Upper lobe of right lung (tissue), 1 donor: Measurements from ENCODE around the gene NKX2-2. TPM values are rescaled to one million over a fixed set of nuclear protein-coding genes. Genes with fewer than 3 reads are reported as not detected.

Source experiments
- ATAC-seq: fragments of 200-7000 bp; cut with Tn5 transposase; one replicate; pipeline ENCODE4 v1.9.1; 2020; ENCODE audit warnings: mild to moderate bottlenecking, moderate library complexity
- DNase-seq: peaks from one replicate; pipeline ENCODE4 v3.0.0-alpha.2; 2020
- H3K27ac ChIP-seq: fragments of 200-600 bp; one replicate; pipeline ENCODE4 v1.8.0; 2022
- H3K27me3 ChIP-seq: fragments of 200-600 bp; one replicate; pipeline ENCODE4 v1.8.0; 2022; ENCODE audit warnings: mild to moderate bottlenecking
- H3K36me3 ChIP-seq: fragments of 200-600 bp; one replicate; pipeline ENCODE4 v1.8.0; 2022
- H3K4me1 ChIP-seq: fragments of 200-600 bp; one replicate; pipeline ENCODE4 v1.8.0; 2022
- H3K4me3 ChIP-seq: fragments of 200-600 bp; one replicate; pipeline ENCODE4 v1.8.0; 2022; ENCODE audit warnings: mild to moderate bottlenecking
- H3K9me3 ChIP-seq: fragments of 200-600 bp; one replicate; pipeline ENCODE4 v1.8.0; 2022
- CTCF ChIP-seq: fragments of 200-600 bp; IDR thresholded peaks from one replicate; pipeline ENCODE4 v1.8.0; 2022; ENCODE audit warnings: antibody characterized with exemption
- intact Hi-C: fragments of 100-400 bp; cut with DNase I; formaldehyde crosslinking; loops from one replicate; pipeline ENCODE4 v1.11.0; 2022
- total RNA-seq: library from RNA; stranded (reverse); fragmentation: NEBNext Ultra II Directional; extraction: Animal tissue kit (Norgen Biotek cat#: 25700); gene quantifications from one replicate; pipeline ENCODE4 v1.2.1, GENCODE V29; 2021
- donor health status: DM: no; HTN: yes; CAD: no; lungs with severe emphysema.

Gene NKX2-2
- total RNA-seq, 1 donor from 2014 or later = not detected

GRCh38 chr20:21509597-21510371, 4.1 kb downstream of the NKX2-2 start:
- Histone ChIP-seq H3K27me3 (peaks cover 98% of the 10 kb centered on the region), H3K4me3 (peak overlapping the region; percentile 42), H3K36me3 (no peaks in the 10 kb centered on the region), H3K9me3 (no peaks in the 10 kb centered on the region), H3K4me1 (peaks cover 52% of the 10 kb centered on the region), H3K27ac (no peak overlapping the region)
- ATAC-seq = no peak
- DNase-seq = no peak
- intact Hi-C loops = loop anchor here (5.0 to 10.0 kb wide), 2 partner anchors 272 to 645 kb away; no protein-coding TSS in a partner anchor
- TF ChIP-seq CTCF = peak; percentile 10

- no peak for ATAC-seq
- H3K27me3 ChIP-seq = peaks cover 98% of the 10 kb centered on the region
- no peaks in the 10 kb centered on the region for H3K36me3 ChIP-seq
- DNase-seq = no peak
- peaks cover 52% of the 10 kb centered on the region for H3K4me1 ChIP-seq
- TF ChIP-seq CTCF = no peak
- intact Hi-C loops = loop anchor here (5.0 to 10.0 kb wide), 2 partner anchors 272 to 644 kb away; no protein-coding TSS in a partner anchor
- no peak overlapping the region for H3K4me3 ChIP-seq
- H3K27ac ChIP-seq = no peak overlapping the region
- no peaks in the 10 kb centered on the region for H3K9me3 ChIP-seq
These were observed 4.7 kb downstream of the NKX2-2 start for GRCh38 chr20:21509079-21509596.

- DNase-seq = no peak
These were observed 5.4 kb downstream of the NKX2-2 start for GRCh38 chr20:21508230-21509078.

GRCh38 chr20:21507400-21508229, 6.2 kb downstream of the NKX2-2 start:
- Histone ChIP-seq H3K36me3 (no peaks in the 10 kb centered on the region), H3K4me1 (peaks cover 40% of the 10 kb centered on the region), H3K27me3 (peaks cover 95% of the 10 kb centered on the region), H3K9me3 (no peaks in the 10 kb centered on the region), H3K4me3 (no peak overlapping the region), H3K27ac (no peak overlapping the region)
- ATAC-seq (no peak), DNase-seq (no peak)
- no peak for TF ChIP-seq CTCF
- intact Hi-C loops = loop anchor here (5.0 to 10.0 kb wide), 2 partner anchors 270 to 643 kb away; no protein-coding TSS in a partner anchor

More at GRCh38 chr20:21508230-21509078, 5.4 kb downstream of the NKX2-2 start:
- no peaks in the 10 kb centered on the region for H3K36me3 ChIP-seq
- no peak for ATAC-seq
- no peak for TF ChIP-seq CTCF
- H3K4me3 ChIP-seq = no peak overlapping the region
- intact Hi-C loops = loop anchor here (5.0 to 10.0 kb wide), 2 partner anchors 271 to 644 kb away; no protein-coding TSS in a partner anchor
- H3K27me3 ChIP-seq = peaks cover 98% of the 10 kb centered on the region
- peaks cover 48% of the 10 kb centered on the region for H3K4me1 ChIP-seq
- H3K9me3 ChIP-seq = no peaks in the 10 kb centered on the region
- H3K27ac ChIP-seq = no peak overlapping the region
